ENCODE measurements around the gene IL17A.

The IL17A gene

DNA sequence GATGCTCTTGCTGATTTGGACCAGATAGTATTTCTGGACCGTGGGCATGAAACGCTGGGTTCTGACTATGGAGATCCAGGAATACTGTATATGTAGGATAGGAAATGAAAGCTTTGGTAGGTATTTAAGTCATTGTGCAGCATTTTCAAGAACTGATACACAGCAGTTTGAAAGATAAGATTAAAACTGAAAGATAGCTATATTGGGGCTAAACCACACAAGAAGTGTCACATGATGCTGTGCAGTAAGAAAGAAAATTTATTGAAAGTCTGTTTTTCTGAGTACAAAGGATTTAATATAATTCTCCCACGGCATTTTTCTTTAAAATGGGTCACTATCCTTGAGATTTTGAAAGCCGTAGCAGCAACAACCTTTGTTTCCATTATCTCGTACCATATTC is 305 bp downstream of the IL17A start:
- H3K4me2 ChIP-seq (ENCODE audit: low read length, poor library complexity, severe bottlenecking), result no peak overlapping the region
- H3K18ac ChIP-seq (ENCODE audit: low read depth in 1 of 2, low read length in 2 of 2), result no peak overlapping the region
- no peak overlapping the region for H4K91ac ChIP-seq (ENCODE audit: low read length)
- no peak overlapping the region for H3K14ac ChIP-seq (ENCODE audit: low read length in 2 of 2)
- no peak overlapping the region for H3K23ac ChIP-seq (ENCODE audit: low read length in 2 of 2)
- no peak overlapping the region for H3K27ac ChIP-seq (ENCODE audit: low read length, poor library complexity, severe bottlenecking)
- WGBS, result 89% methylated on average over 2 of the region's 5 CpGs
- H3K4ac ChIP-seq (ENCODE audit: low read depth in 1 of 2, low read length in 2 of 2), result no peak overlapping the region
- no peaks in the 10 kb centered on the region for H3K79me1 ChIP-seq (replicated peaks; ENCODE audit: low read length, poor library complexity, severe bottlenecking)
- no peaks in the 10 kb centered on the region for H3K9me3 ChIP-seq (ENCODE audit: control insufficient read depth, low read length)
- H2BK120ac ChIP-seq (ENCODE audit: low read depth, low read length), result no peak overlapping the region
- no peak for DNase-seq
- H2BK12ac ChIP-seq (ENCODE audit: low read length in 2 of 2), result no peak overlapping the region
- H3K9ac ChIP-seq (ENCODE audit: low read length), result no peak overlapping the region
- no peaks in the 10 kb centered on the region for H3K4me1 ChIP-seq (ENCODE audit: control insufficient read depth, insufficient read depth, low read depth, low read length)
- no peak overlapping the region for H2BK5ac ChIP-seq (ENCODE audit: low read depth, low read length, poor library complexity, severe bottlenecking)
- peaks cover 7 to 30% of the 10 kb centered on the region in 2 experiments for H3K27me3 ChIP-seq (ENCODE audit: control insufficient read depth in 1 of 2, insufficient read depth in 1 of 2, low read length in 2 of 2)
- H2AFZ ChIP-seq (ENCODE audit: low read depth, low read length), result no peak overlapping the region
- no peak overlapping the region for H2BK15ac ChIP-seq (ENCODE audit: low read depth, poor library complexity, severe bottlenecking)
- no peak overlapping the region for H4K8ac ChIP-seq (ENCODE audit: low read length)
- H2AK5ac ChIP-seq (ENCODE audit: low read length, severe bottlenecking), result no peak overlapping the region
- no peaks in the 10 kb centered on the region for H3K36me3 ChIP-seq (ENCODE audit: control insufficient read depth in 1 of 2, insufficient read depth in 2 of 2, low read depth in 1 of 2, low read length in 2 of 2)
- no peak overlapping the region for H3K4me3 ChIP-seq (ENCODE audit: insufficient read depth in 1 of 2, low read depth in 1 of 2, low read length in 2 of 2)

DNA sequence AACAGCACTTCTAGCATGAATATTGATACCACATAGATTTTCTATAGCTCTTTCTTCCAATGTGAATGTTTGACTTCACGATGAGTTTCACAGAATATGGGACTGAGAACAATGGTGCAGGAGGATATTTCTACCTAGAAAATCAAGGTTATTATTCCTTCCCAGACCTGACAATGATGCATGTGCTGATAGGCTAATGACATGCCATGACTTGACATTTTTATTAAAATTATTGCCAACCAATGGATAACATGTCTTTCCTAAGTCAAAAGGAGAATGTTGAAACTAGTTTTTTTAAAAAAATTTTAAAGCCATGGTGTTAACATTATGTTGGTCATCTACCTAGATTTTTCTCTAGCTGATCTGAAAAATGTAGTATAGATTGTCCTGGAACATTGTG is 923 bp downstream of the IL17A start:
- peaks cover 7 to 30% of the 10 kb centered on the region in 2 experiments for H3K27me3 ChIP-seq (ENCODE audit: control insufficient read depth in 1 of 2, insufficient read depth in 1 of 2, low read length in 2 of 2)
- no peak overlapping the region for H2AK5ac ChIP-seq (ENCODE audit: low read length, severe bottlenecking)
- no peak for DNase-seq
- H3K4me1 ChIP-seq (ENCODE audit: control insufficient read depth, insufficient read depth, low read depth, low read length), result no peaks in the 10 kb centered on the region
- H2BK12ac ChIP-seq (ENCODE audit: low read length in 2 of 2), result no peak overlapping the region
- H3K23ac ChIP-seq (ENCODE audit: low read length in 2 of 2), result no peak overlapping the region
- no peak overlapping the region for H3K27ac ChIP-seq (ENCODE audit: low read length, poor library complexity, severe bottlenecking)
- H3K9me3 ChIP-seq (ENCODE audit: control insufficient read depth, low read length), result no peaks in the 10 kb centered on the region
- H3K4me3 ChIP-seq (ENCODE audit: insufficient read depth in 1 of 2, low read depth in 1 of 2, low read length in 2 of 2), result no peak overlapping the region
- H3K14ac ChIP-seq (ENCODE audit: low read length in 2 of 2), result no peak overlapping the region
- no peak overlapping the region for H4K91ac ChIP-seq (ENCODE audit: low read length)
- 67% methylated on average over 1 of the region's 1 CpG for WGBS
- no peak overlapping the region for H2BK5ac ChIP-seq (ENCODE audit: low read depth, low read length, poor library complexity, severe bottlenecking)
- no peak overlapping the region for H3K4me2 ChIP-seq (ENCODE audit: low read length, poor library complexity, severe bottlenecking)
- H3K79me1 ChIP-seq (replicated peaks; ENCODE audit: low read length, poor library complexity, severe bottlenecking), result no peaks in the 10 kb centered on the region
- no peak overlapping the region for H3K9ac ChIP-seq (ENCODE audit: low read length)
- H3K36me3 ChIP-seq (ENCODE audit: control insufficient read depth in 1 of 2, insufficient read depth in 2 of 2, low read depth in 1 of 2, low read length in 2 of 2), result no peaks in the 10 kb centered on the region
- H2BK15ac ChIP-seq (ENCODE audit: low read depth, poor library complexity, severe bottlenecking), result no peak overlapping the region
- H2AFZ ChIP-seq (ENCODE audit: low read depth, low read length), result no peak overlapping the region
- no peak overlapping the region for H3K18ac ChIP-seq (ENCODE audit: low read depth in 1 of 2, low read length in 2 of 2)
- H4K8ac ChIP-seq (ENCODE audit: low read length), result no peak overlapping the region
- H2BK120ac ChIP-seq (ENCODE audit: low read depth, low read length), result no peak overlapping the region
- no peak overlapping the region for H3K4ac ChIP-seq (ENCODE audit: low read depth in 1 of 2, low read length in 2 of 2)

DNA sequence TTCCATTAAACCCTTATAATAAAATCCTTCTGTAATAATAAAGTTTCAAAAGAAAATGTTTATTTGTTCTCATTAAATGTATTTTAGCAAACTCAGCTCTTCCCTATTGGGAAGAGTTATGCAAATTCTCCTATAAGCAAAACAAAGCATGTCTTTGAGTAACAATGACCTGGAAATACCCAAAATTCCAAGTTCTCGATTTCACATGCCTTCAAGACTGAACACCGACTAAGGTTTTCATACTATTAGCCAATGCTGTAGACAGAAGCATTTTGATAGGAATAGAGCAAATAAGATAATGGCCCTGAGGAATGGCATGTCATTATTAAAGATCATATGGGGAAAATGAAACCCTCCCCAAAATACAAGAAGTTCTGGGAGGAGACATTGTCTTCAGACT is 3.8 kb downstream of the IL17A start:
- Histone ChIP-seq H2AFZ (ENCODE audit: low read depth, low read length) (no peak overlapping the region), H3K23ac (ENCODE audit: low read length in 2 of 2) (no peak overlapping the region), H3K18ac (ENCODE audit: low read depth in 1 of 2, low read length in 2 of 2) (no peak overlapping the region), H2AK5ac (ENCODE audit: low read length, severe bottlenecking) (no peak overlapping the region), H3K4ac (ENCODE audit: low read depth in 1 of 2, low read length in 2 of 2) (no peak overlapping the region), H4K91ac (ENCODE audit: low read length) (no peak overlapping the region), H3K4me2 (ENCODE audit: low read length, poor library complexity, severe bottlenecking) (no peak overlapping the region), H3K36me3 (ENCODE audit: control insufficient read depth in 1 of 2, insufficient read depth in 2 of 2, low read depth in 1 of 2, low read length in 2 of 2) (no peaks in the 10 kb centered on the region), H2BK120ac (ENCODE audit: low read depth, low read length) (no peak overlapping the region), H3K4me3 (ENCODE audit: insufficient read depth in 1 of 2, low read depth in 1 of 2, low read length in 2 of 2) (no peak overlapping the region), H3K79me1 (replicated peaks; ENCODE audit: low read length, poor library complexity, severe bottlenecking) (no peaks in the 10 kb centered on the region), H3K27me3 (ENCODE audit: control insufficient read depth in 1 of 2, insufficient read depth in 1 of 2, low read length in 2 of 2) (peaks cover 5 to 16% of the 10 kb centered on the region in 2 experiments), H2BK12ac (ENCODE audit: low read length in 2 of 2) (no peak overlapping the region), H2BK15ac (ENCODE audit: low read depth, poor library complexity, severe bottlenecking) (no peak overlapping the region), H2BK5ac (ENCODE audit: low read depth, low read length, poor library complexity, severe bottlenecking) (no peak overlapping the region), H4K8ac (ENCODE audit: low read length) (no peak overlapping the region), H3K27ac (ENCODE audit: low read length, poor library complexity, severe bottlenecking) (no peak overlapping the region), H3K14ac (ENCODE audit: low read length in 2 of 2) (no peak overlapping the region), H3K9ac (ENCODE audit: low read length) (no peak overlapping the region), H3K4me1 (ENCODE audit: control insufficient read depth, insufficient read depth, low read depth, low read length) (no peaks in the 10 kb centered on the region), H3K9me3 (ENCODE audit: control insufficient read depth, low read length) (no peaks in the 10 kb centered on the region)
- no peak for DNase-seq
- 100% methylated on average over 2 of the region's 2 CpGs for WGBS

DNA sequence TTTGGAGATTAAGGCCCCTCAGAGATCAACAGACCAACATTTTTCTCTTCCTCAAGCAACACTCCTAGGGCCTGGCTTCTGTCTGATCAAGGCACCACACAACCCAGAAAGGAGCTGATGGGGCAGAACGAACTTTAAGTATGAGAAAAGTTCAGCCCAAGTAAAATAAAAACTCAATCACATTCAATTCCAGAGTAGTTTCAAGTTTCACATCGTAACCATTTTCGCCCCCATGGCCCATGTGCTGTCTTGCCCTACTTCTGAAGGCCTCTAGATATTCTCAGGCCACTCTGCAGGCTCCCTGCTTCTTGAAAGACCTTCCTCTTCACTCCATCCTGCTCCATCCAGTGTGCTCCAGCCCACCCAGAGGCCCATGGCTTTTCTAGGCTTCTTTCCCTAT is 4.2 kb downstream of the IL17A start:
- Histone ChIP-seq H2AFZ (ENCODE audit: low read depth, low read length) (no peak overlapping the region), H2BK5ac (ENCODE audit: low read depth, low read length, poor library complexity, severe bottlenecking) (no peak overlapping the region), H3K27ac (ENCODE audit: low read length, poor library complexity, severe bottlenecking) (no peak overlapping the region), H3K4me1 (ENCODE audit: control insufficient read depth, insufficient read depth, low read depth, low read length) (no peaks in the 10 kb centered on the region), H3K9me3 (ENCODE audit: control insufficient read depth, low read length) (no peaks in the 10 kb centered on the region), H2AK5ac (ENCODE audit: low read length, severe bottlenecking) (no peak overlapping the region), H3K23ac (ENCODE audit: low read length in 2 of 2) (no peak overlapping the region), H4K8ac (ENCODE audit: low read length) (no peak overlapping the region), H3K79me1 (replicated peaks; ENCODE audit: low read length, poor library complexity, severe bottlenecking) (no peaks in the 10 kb centered on the region), H4K91ac (ENCODE audit: low read length) (no peak overlapping the region), H3K4ac (ENCODE audit: low read depth in 1 of 2, low read length in 2 of 2) (no peak overlapping the region), H3K27me3 (ENCODE audit: control insufficient read depth in 1 of 2, insufficient read depth in 1 of 2, low read length in 2 of 2) (peaks cover 3 to 12% of the 10 kb centered on the region in 2 experiments), H3K4me2 (ENCODE audit: low read length, poor library complexity, severe bottlenecking) (no peak overlapping the region), H3K14ac (ENCODE audit: low read length in 2 of 2) (no peak overlapping the region), H3K36me3 (ENCODE audit: control insufficient read depth in 1 of 2, insufficient read depth in 2 of 2, low read depth in 1 of 2, low read length in 2 of 2) (no peaks in the 10 kb centered on the region), H3K9ac (ENCODE audit: low read length) (no peak overlapping the region), H3K18ac (ENCODE audit: low read depth in 1 of 2, low read length in 2 of 2) (no peak overlapping the region), H2BK120ac (ENCODE audit: low read depth, low read length) (no peak overlapping the region), H2BK12ac (ENCODE audit: low read length in 2 of 2) (no peak overlapping the region), H3K4me3 (ENCODE audit: insufficient read depth in 1 of 2, low read depth in 1 of 2, low read length in 2 of 2) (no peak overlapping the region), H2BK15ac (ENCODE audit: low read depth, poor library complexity, severe bottlenecking) (no peak overlapping the region)
- WGBS, result 59% methylated on average over 3 of the region's 3 CpGs
- DNase-seq, result no peak

All from mesenchymal stem cell (in vitro differentiated cells and primary cell).